DMS153 (cell line): ENCODE measurements around the gene TASP1.
"Not testable (repeated sequence)": the region's sequence is repeated elsewhere in the genome, so short reads cannot be mapped to it uniquely, and the experiment has no call there.

Source experiments
- DNase-seq: peaks from one replicate; lab custom pipeline; 2025; lab: John Stamatoyannopoulos, UW

TASP1 gene

DNA sequence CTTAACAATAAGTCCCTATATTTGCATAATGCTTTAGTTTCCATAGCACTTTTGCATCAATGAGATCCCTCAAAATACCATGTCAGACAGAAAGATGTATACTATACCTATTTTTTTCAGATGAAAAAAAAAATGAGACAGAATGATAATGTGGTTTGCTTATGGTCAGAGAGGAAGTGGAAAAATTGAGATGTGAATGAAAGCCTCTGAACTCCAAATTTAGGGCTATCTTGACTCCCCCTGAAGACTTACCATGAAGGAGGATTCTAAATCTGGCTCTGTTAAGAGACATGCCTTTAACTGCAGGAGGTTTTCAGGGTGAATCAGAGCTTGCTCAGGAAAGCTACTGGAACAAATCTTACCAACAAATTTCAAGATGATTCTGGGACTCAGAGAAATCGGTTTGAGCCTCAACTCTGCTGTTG is 241.4 kb downstream of the TASP1 start:
- DNase-seq = no peak

GRCh38 chr20:13396826-13397225 is 241.9 kb downstream of the TASP1 start:
- no peak for DNase-seq

DNA sequence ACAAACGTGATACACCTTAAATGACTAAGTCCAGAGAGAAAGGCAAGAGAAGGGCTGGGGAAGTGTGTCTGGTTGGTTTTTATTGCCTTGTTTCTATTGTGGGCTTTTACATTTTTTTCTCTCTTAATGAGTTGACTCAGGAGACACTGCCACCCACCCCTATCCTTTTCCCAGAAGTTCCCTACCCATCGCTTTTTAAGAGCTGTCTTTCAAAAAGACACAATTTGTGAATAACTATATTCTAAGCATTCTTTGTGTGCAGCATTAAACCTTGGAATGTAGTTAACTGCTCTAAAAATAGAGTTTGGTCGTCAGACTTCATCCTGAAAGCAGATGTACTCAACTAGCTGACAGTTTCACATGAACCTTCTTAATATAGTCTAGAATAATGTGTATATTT is 242.7 kb downstream of the TASP1 start:
- no peak for DNase-seq

DNA sequence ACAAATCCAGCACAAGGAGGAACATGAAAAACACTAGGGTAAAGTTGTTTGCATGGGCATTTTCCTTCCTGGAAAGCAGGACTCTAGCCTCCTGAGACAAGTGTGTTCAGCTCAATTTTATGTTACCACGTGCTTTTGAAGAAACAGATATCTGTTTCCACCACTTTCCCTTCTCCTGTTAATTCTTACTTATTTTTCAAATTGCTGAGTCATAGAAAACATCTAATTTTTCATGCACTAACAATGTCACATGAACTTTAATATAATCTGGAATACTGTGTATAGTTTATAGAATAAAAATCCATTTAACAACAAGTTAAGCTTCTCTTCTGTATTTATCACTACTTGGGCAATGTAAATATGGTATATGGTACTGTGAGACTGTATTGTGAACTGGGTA is 243.5 kb downstream of the TASP1 start:
- no peak for DNase-seq

DNA sequence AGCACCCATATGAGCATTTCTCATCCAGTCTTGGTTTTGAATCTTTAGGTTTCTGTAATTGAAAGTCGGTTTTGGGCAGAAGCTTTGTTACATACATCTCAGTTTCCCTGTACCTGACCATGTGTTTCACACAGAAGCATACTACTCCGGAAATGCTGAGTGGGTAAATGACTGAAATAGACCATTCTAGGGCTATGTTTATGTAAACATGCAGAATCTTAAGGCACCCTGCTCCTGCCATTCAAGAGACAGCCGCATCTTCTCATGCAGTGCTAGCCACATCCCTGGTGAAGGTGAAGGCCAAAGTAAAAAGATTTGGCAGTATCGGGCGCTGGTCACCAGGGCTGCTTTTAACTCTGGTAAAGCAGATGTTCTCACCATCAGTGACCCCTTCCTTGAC is 246.3 kb downstream of the TASP1 start:
- no peak for DNase-seq

DNA sequence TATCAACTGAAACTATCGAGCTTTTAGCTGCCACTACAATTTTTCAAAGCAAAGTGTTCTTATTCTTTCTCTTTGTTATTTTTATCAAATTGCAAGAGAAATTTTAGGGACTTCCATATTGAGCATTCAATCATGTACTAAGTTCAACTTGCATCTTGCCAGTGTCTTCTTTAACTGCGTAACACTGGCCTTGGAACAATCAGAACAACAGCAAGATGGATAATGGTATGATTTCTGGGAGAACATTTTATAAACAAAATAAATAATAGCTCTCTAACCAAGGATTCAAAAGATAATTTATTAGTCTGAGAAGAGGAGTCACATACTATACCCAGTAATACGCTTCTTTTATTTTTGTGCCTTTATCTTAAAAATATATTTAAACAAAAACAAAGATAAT is 249.6 kb downstream of the TASP1 start:
- no peak for DNase-seq

DNA sequence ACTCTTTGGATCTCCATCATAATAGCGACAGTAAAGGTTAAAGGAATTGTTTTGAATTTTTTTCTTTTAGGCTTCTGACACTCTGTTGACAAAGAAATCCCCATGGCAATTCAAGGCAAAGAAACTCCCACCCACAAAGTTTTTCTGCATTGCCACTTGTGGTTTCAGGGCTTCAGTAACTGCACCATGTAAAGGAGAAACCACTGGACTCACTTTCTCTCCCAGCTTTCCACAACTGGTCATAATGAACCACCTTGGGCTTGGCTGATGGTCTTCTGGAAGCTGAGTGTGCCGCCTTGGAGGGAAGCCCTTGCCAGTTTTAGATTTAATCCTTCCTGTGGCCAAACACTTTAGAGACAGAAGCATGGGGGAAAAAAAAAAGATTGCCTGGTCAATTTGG is 254.6 kb downstream of the TASP1 start:
- DNase-seq = no peak

DNA sequence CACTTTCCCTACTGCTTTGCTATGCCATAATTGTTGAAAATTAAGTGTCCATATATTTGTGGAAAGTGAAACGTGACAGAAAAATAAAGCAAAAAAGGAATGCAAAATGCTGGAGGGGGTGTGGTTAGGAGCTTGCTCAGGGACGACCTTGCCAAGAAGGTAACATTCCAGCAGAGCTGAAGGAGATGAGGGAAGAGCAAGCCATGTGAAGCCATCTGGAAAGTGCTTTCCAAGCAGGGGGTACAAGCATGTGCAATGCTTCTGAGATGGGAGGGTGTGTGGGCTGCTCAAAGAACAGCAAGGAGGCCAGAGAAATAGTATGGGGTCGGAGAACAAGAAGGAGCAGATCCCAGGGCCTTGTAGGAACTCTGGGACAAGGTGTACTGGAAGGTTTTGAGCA is 255.9 kb downstream of the TASP1 start:
- no peak for DNase-seq

GRCh38 chr20:13380497-13381229 is 258.1 kb downstream of the TASP1 start:
- not testable (repeated sequence) for DNase-seq

DNA sequence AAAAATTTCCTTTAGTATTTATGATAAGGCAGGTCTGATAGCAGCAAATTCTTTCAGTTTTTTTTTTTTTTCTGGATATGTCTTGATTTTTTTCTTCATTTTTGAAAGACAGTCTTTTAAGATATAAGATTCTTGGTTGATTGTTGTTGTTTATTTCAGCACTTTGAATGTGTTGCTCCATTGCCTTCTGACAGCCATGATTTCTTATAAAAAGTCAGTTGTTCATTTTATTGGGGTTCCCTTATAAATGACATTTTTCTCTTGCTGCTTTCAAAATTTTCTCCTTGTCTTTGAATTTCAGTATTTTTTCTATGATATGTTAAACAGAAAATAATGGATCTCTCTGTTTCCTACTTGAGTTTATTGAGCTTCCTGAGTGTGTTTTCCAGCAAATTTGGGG is 265.3 kb downstream of the TASP1 start:
- DNase-seq = no peak

DNA sequence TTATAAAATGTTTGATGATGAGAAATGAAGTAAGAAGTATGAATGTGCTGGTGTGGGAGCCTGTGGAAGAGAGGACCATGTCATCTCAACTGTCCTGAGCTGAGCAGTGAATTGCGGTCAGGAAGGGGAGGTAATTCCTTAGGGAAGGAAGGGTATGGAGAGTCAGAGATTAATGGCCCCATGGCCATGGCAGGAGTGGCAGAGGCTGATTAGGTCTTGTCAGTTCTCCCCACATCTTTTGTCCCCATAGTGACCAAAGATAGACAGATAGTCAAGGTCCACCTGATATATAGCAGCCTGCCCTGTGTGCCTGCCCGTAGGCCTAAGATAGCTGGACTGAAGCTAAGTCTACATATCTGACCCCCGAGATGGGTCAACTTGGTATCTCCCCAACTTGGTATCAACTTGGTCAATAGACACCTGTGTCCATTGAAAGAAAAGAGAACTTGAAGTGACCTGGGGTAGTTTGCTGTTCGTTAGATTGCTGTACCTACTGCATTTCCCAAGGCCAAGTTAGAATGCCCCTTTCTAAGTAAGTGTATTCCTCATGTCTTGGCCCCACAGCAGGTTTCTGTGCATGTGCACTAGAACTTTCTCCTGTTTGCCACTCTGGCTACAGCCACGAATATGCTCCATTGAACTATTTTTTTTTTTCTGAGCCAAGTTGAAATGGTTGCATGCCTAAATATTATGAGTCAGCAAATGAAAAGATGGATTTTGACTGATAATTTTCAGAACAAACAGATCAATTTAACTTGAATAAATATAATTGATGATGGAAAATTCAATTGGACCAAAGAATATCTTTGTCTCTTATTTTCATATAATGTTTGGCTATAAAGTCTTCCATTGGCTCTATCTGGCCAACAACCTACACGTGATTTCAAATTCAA is 274.2 kb downstream of the TASP1 start:
- no peak for DNase-seq

DNA sequence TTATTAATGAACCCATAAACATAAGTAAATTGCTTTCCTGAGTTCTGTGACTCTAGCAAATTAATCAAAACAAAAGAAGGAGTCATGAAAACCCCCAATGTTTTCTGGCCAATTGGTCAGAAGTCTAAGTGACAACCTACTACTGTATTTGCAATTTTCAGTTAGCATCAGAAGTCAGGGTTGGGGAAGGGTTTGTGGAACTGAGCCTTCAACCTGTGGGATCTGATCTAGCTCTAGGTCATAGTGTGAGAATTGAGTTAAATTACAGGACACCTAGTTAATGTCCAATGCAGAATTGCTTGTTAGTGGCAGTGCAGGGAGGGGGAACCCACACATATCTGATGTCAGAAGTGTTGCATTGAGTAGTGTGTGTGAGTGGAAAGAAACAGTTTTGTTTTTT is 275.3 kb downstream of the TASP1 start:
- no peak for DNase-seq

DNA sequence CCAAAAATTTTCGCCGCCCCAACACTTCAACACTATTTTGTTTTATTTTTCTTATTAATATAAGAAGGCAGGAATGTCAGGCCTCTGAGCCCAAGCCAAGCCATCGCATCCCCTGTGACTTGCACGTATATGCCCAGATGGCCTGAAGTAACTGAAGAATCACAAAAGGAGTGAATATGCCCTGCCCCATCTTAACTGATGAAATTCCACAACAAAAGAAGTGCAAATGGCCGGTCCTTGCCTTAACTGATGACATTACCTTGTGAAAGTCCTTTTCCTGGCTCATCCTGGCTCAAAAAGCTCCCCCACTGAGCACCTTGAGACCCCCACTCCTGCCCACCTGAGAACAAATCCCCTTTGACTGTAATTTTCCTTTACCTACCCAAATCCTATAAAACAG is 276.6 kb downstream of the TASP1 start:
- DNase-seq = not testable (repeated sequence)

GRCh38 chr20:13358936-13359335 is 279.8 kb downstream of the TASP1 start:
- DNase-seq = not testable (repeated sequence)

DNA sequence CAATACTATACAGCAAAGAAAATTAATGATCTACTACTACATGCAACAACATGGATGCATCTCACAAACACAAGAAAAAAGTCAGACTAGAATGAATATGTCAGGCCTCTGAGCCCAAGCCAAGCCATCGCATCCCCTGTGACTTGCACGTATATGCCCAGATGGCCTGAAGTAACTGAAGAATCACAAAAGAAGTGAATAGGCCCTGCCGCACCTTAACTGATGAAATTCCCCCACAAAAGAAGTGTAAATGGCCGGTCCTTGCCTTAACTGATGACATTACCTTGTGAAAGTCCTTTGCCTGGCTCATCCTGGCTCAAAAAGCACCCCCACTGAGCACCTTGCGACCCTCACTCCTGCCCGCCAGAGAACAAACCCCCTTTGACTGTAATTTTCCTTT is 280.9 kb downstream of the TASP1 start:
- DNase-seq = not testable (repeated sequence)

DNA sequence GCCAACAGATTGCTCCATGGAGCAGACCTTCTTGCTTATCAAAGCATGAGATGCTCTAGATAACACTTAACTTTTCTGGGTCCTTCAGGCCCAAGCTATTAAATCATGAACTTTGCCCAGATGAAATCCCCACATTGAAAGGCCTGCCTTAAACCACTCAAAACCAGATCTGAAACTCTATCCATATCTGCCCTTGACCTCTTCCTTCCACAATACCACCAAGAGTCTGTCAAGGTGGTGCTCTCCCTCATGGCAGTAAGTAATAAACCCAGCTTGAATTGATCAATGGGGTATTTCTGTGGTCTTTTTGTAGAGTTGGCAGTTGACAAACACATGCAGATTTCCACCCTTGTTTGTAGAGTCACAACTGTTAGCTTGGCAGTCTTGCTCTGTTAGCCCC is 282.1 kb downstream of the TASP1 start:
- DNase-seq = no peak

DNA sequence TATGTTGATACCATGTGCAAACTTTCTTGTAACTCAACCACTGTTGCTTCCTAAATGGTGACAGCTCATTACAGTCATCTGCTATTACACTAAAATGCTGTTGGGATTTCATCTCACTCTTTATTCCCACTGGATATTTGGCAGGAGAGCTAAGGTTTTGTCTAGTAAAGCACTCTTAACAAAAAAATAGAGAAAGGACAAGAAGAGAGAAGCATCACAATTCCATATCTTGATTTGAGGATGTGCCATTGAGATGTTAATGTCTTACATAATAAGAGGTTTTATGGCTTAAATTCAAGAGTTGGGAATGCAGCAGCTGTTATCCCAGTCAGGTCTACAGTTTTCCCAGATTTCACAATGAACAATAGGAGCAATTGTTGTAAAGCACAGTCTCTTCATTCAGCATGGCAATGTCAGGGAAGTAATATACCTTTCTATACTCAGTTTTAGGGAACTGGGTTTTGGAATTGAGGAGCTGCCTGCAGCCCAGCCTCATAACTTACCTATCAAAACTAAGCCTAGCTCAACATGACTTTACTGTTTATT is 282.7 kb downstream of the TASP1 start:
- DNase-seq = no peak

- no peak for DNase-seq
Measured at GRCh38 chr20:13355411-13355810, 283.3 kb downstream of the TASP1 start.

GRCh38 chr20:13353261-13353945 is 285.3 kb downstream of the TASP1 start:
- DNase-seq = no peak

GRCh38 chr20:13349235-13349604 is 289.5 kb downstream of the TASP1 start:
- DNase-seq = no peak

GRCh38 chr20:13348311-13349234 is 290.2 kb downstream of the TASP1 start:
- DNase-seq = no peak
